AG09309 (cell line): ENCODE measurements around the gene CLC.
"Not testable (repeated sequence)": the region's sequence is repeated elsewhere in the genome, so short reads cannot be mapped to it uniquely, and the experiment has no call there.

Experiments used
- DNase-seq: peaks from one replicate; pipeline ENCODE4 v3.0.0-alpha.2; 2010; ENCODE audit warnings: low read depth
- H3K4me3 ChIP-seq: 2 replicates; pipeline ENCODE4 v1.5.1; 2011; ENCODE audit warnings: mild to moderate bottlenecking, low read depth, low read length, moderate library complexity; ENCODE audit not compliant: control insufficient read depth
- CTCF ChIP-seq: IDR thresholded peaks from 2 replicates; pipeline ENCODE4 v1.5.1; 2011; ENCODE audit warnings: mild to moderate bottlenecking, low read depth, low read length, inconsistent platforms; ENCODE audit not compliant: insufficient read depth, control insufficient read depth; ENCODE audit errors: missing control alignments

The CLC gene

GRCh38 chr19:39735688-39736087, 2.1 kb downstream of the CLC start:
- no peak for TF ChIP-seq CTCF
- no peak overlapping the region for H3K4me3 ChIP-seq
- no peak for DNase-seq

DNA sequence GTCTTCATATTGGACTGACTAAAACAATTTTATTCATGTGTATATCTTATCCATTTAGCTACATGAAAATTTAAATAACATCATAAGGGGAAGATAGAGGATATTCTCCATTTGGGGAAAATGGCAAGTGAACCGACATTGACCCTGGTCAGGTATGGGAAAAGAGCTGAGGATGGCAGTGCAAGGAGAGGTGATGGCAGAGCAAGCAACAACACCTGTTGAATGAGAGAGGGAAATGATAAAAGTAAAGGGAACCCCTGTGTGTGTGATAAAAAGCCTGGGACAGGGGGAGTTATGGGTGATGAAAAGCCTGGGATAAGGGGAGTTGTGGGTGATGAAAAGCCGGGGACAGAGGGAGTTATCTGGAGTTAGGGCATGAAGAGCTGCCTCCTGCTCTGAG, 4.0 kb downstream of the CLC start:
- TF ChIP-seq CTCF: no peak
- DNase-seq: no peak
- no peak overlapping the region for H3K4me3 ChIP-seq

GRCh38 chr19:39731685-39732084, 6.1 kb downstream of the CLC start:
- H3K4me3 ChIP-seq: no peak overlapping the region
- DNase-seq: no peak
- TF ChIP-seq CTCF: no peak

DNA sequence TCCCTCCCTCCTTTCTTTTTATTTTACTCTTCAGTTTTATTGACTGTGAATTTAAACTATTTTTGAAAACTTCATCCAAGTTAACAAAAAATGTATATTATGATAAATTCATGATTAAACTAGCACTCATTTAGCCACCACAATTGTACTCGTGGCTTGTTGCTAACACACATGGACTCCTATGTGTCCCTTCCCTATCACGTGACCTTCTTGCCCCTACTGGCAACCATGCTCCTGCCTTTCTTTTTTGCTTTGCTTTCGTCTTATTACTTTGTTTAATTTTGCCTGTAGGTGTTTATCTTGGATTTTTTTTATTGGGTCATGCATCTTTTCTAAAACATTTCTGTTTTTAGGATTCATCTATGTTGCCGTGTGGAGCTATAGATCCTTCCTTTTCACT, 8.2 kb downstream of the CLC start:
- TF ChIP-seq CTCF: no peak
- H3K4me3 ChIP-seq: no peak overlapping the region
- no peak for DNase-seq

DNA sequence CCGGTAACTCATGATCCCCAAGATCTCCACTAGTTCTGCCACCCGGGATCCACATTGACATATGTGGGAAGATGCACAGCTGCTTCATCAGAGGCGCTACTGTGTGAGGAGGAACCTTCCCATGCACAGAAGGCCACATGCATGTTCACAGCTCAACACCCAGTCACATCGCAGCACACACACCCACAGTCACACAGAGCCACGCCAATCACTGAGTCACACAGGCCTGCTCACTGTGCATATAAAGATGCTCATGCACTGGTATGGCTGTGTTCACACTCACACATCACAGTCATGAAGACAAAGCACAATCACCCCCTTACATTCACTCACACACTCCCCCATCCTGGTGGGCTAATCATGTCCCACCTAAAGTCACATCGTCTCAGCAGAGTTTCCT, 9.8 kb downstream of the CLC start:
- no peak for DNase-seq
- no peak for TF ChIP-seq CTCF
- no peak overlapping the region for H3K4me3 ChIP-seq

DNA sequence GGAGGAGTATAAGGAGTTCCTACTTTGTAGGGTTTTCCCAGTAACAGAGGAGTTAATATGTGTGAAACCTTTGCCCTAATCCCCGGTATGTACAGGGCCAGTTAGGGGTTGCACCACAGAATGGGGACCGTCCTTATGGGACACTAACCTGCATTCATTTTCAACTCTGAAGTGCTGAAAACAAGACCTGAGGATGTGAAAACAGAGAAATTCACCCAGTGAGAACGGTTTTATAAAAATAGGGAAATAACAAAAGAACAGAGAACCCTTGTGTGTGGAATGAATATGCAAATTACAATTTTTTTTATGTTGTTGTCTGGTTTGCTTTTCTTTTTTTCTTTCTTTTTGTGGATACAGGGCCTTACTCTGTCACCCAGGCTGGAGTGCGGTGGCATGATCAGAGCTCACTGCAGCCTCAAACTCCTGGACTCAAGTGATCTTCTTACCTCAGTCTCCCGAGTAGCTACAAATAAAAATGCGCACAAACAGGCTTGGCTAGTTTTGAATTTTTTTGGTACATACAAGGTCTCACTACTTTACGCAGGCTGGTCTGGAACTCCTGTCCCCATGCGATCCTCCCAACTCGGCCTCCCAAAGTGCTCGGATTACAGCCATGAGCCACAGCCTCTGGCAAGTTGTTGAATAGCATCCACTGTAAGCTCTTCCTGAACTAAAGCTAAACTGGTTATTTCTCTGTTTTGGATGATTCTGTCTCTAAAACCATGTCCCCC, 10.6 kb downstream of the CLC start:
- H3K4me3 ChIP-seq: no peak overlapping the region
- no peak for DNase-seq
- no peak for TF ChIP-seq CTCF

- H3K4me3 ChIP-seq: no peak overlapping the region
- no peak for DNase-seq
- TF ChIP-seq CTCF: no peak
Measured at GRCh38 chr19:39725995-39726394, 11.8 kb downstream of the CLC start.

GRCh38 chr19:39720144-39720543, 17.7 kb downstream of the CLC start:
- DNase-seq, H3K4me3 ChIP-seq: not testable (repeated sequence)
